HG02763 (cell line): Measurements from ENCODE around the gene PCDH12.

Experiments
- ATAC-seq: cut with Tn5 transposase; IDR thresholded peaks from one replicate; pipeline ENCODE4 v1.9.1; 2021; ENCODE audit warnings: mild to moderate bottlenecking, moderate library complexity; ENCODE audit not compliant: unreplicated experiment

PCDH12 gene

GRCh38 chr5:141966963-141967333 is 8.9 kb upstream of the PCDH12 start:
- no peak for ATAC-seq

GRCh38 chr5:141966275-141966962 is 8.4 kb upstream of the PCDH12 start:
- ATAC-seq = no peak

GRCh38 chr5:141965071-141965470 is 7.1 kb upstream of the PCDH12 start:
- no peak for ATAC-seq

GRCh38 chr5:141963701-141964100 is 5.7 kb upstream of the PCDH12 start:
- no peak for ATAC-seq

GRCh38 chr5:141961466-141961865 is 3.5 kb upstream of the PCDH12 start:
- no peak for ATAC-seq

- peak; percentile 96 for ATAC-seq
Observed at GRCh38 chr5:141960449-141961323, 2.7 kb upstream of the PCDH12 start.

GRCh38 chr5:141960018-141960417 is 2.0 kb upstream of the PCDH12 start:
- ATAC-seq = no peak

GRCh38 chr5:141958546-141959172 is 657 bp upstream of the PCDH12 start:
- ATAC-seq = no peak

- ATAC-seq = no peak
Observed at GRCh38 chr5:141957367-141957996, 520 bp downstream of the PCDH12 start.

GRCh38 chr5:141954194-141954593 is 3.8 kb downstream of the PCDH12 start:
- no peak for ATAC-seq

GRCh38 chr5:141952020-141952419 is 6.0 kb downstream of the PCDH12 start:
- no peak for ATAC-seq

- peak; percentile 82 for ATAC-seq
Observed at GRCh38 chr5:141951332-141951781, 6.6 kb downstream of the PCDH12 start.

- no peak for ATAC-seq
Observed at GRCh38 chr5:141950207-141951005, 7.6 kb downstream of the PCDH12 start.

GRCh38 chr5:141949511-141949910 is 8.5 kb downstream of the PCDH12 start:
- ATAC-seq = no peak

GRCh38 chr5:141948812-141949211 is 9.2 kb downstream of the PCDH12 start:
- no peak for ATAC-seq

GRCh38 chr5:141947316-141947715 is 10.7 kb downstream of the PCDH12 start:
- no peak for ATAC-seq

- no peak for ATAC-seq
Observed at GRCh38 chr5:141945511-141946051, 12.4 kb downstream of the PCDH12 start.

GRCh38 chr5:141944076-141944475 is 13.9 kb downstream of the PCDH12 start:
- ATAC-seq = no peak

- ATAC-seq = no peak
Observed at GRCh38 chr5:141942185-141942857, 15.7 kb downstream of the PCDH12 start.

- ATAC-seq = no peak
Observed at GRCh38 chr5:141941779-141942178, 16.2 kb downstream of the PCDH12 start.
